Coronary artery (tissue), 2 donors: Measurements from ENCODE around the gene TBR1.

Experiments used
- DNase-seq: peaks from one replicate; pipeline ENCODE4 v3.0.0-alpha.2; 2017; ENCODE audit warnings: low spot score
- H3K27ac ChIP-seq, 2 donors: fragments of 200-600 bp; sonication (generic); one replicate each; pipeline ENCODE4 v1.5.1; 2016 to 2019
- H3K4me3 ChIP-seq: fragments of 200-600 bp; sonication (generic); 2 replicates; pipeline ENCODE4 v1.5.1; 2016; ENCODE audit warnings: mild to moderate bottlenecking, moderate library complexity
- CTCF ChIP-seq: fragments of 200-600 bp; sonication (generic); IDR thresholded peaks from one replicate; pipeline ENCODE4 v1.5.1; 2019; ENCODE audit warnings: antibody characterized with exemption

TBR1 gene

GRCh38 chr2:161430386-161430785 lies 14.3 kb downstream of the TBR1 start:
- TF ChIP-seq CTCF = no peak
- no peak for DNase-seq
- no peak overlapping the region for H3K4me3 ChIP-seq
- no peak overlapping the region for H3K27ac ChIP-seq

DNA sequence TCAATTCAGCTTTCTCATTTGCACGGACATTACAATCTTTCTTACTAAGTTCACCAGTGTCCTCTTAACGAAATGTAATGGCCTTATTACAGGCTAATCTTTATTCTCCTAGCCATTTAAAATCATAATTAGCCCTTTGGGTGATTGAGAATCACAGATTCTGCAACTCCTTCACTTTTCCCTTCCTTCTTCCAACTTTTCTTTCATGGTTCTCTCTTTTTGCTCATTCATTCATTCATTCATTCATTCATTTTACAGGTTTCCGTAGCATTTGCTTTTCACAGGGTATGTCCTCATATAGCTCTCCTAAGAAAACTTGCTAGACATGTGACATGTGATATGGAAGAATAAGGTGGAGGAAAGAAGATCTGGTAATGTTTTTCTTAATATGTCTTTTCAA lies 16.0 kb downstream of the TBR1 start:
- no peak for TF ChIP-seq CTCF
- Histone ChIP-seq H3K4me3 (no peak overlapping the region), H3K27ac (no peak overlapping the region)
- DNase-seq = no peak

- no peak for TF ChIP-seq CTCF
- no peak for DNase-seq
These were observed 18.0 kb downstream of the TBR1 start for GRCh38 chr2:161434118-161434517.

GRCh38 chr2:161436411-161436810 lies 20.3 kb downstream of the TBR1 start:
- DNase-seq = no peak
- TF ChIP-seq CTCF = no peak
- H3K4me3 ChIP-seq = no peak overlapping the region
- no peak overlapping the region for H3K27ac ChIP-seq

More at GRCh38 chr2:161434118-161434517, 18.0 kb downstream of the TBR1 start:
- Histone ChIP-seq H3K27ac (no peak overlapping the region), H3K4me3 (no peak overlapping the region)

DNA sequence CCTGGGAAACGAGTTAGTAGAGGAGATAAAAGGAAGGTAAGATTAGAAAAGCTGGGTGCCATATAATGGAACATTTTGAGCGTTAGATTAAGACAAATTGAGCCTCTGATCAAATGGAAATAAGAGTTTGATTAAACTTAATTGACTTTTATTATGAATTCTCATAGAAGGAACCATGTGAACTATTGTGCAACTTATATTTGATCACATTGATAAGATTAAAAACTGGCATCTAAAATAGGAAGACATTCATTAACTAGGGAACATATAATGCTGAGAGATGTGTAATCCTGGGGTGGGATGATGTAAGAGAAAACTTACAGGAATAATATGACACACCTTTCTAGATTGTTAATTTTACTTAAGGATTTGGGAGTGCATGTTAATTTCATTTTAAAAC lies 22.5 kb downstream of the TBR1 start:
- no peak overlapping the region for H3K4me3 ChIP-seq
- no peak overlapping the region for H3K27ac ChIP-seq
- no peak for DNase-seq
- no peak for TF ChIP-seq CTCF

- DNase-seq = no peak
- H3K4me3 ChIP-seq = no peak overlapping the region
- TF ChIP-seq CTCF = no peak
- H3K27ac ChIP-seq = no peak overlapping the region
These were observed 29.0 kb downstream of the TBR1 start for GRCh38 chr2:161445097-161445496.

DNA sequence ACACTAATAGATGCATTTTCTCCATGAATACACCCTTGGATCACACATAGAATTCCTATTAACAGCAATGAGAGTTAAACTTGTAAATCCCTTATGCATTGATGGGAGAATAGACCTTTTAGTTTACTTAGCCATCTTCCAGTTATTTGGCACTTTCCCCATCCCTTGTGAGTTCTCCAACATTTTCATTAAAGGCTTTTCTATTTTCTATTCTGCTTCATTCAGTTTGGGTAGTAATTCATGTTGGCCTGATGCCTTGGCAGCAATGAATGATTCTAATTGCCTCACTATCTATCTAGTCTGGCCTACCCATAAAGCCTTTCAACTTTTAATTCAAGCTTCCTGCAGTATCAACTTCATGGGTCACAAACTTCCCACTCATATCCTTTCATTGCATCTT lies 32.3 kb downstream of the TBR1 start:
- Histone ChIP-seq H3K4me3 (no peak overlapping the region), H3K27ac (no peak overlapping the region)
- TF ChIP-seq CTCF = no peak
- DNase-seq = no peak
